WERI-Rb-1 (cell line): ENCODE data around the gene MRNIP.

Experiments
- DNase-seq: peaks from one replicate; pipeline ENCODE4 v3.0.0-alpha.2; 2020
- H3K27ac ChIP-seq: fragments of 250-450 bp; sonication (Bioruptor Pico); 2 replicates; pipeline ENCODE4 v1.5.1; 2020; ENCODE audit warnings: mild to moderate bottlenecking, moderate library complexity
- H3K27me3 ChIP-seq: fragments of 250-450 bp; sonication (Bioruptor Pico); 2 replicates; pipeline ENCODE4 v1.5.1; 2021; ENCODE audit warnings: mild to moderate bottlenecking, low read depth, moderate library complexity; ENCODE audit not compliant: insufficient read depth, severe bottlenecking
- H3K36me3 ChIP-seq: fragments of 250-450 bp; sonication (Bioruptor Pico); 2 replicates; pipeline ENCODE4 v1.5.1; 2020; ENCODE audit warnings: mild to moderate bottlenecking, moderate library complexity
- H3K4me3 ChIP-seq: 2 replicates; pipeline ENCODE4 v1.5.1; 2011; ENCODE audit warnings: low read depth, mild to moderate bottlenecking, control low read depth, low read length
- H3K9me3 ChIP-seq: fragments of 250-450 bp; sonication (Bioruptor Pico); 2 replicates; pipeline ENCODE4 v1.5.1; 2021; ENCODE audit warnings: mild to moderate bottlenecking, moderate library complexity; ENCODE audit not compliant: severe bottlenecking
- TF ChIP-seq, protein P1 (sequence below): IDR thresholded peaks from 2 replicates; pipeline ENCODE4 v1.5.1; 2011; ENCODE audit warnings: low read depth, mild to moderate bottlenecking, control low read depth, inconsistent platforms, low read length

Gene MRNIP

DNA sequence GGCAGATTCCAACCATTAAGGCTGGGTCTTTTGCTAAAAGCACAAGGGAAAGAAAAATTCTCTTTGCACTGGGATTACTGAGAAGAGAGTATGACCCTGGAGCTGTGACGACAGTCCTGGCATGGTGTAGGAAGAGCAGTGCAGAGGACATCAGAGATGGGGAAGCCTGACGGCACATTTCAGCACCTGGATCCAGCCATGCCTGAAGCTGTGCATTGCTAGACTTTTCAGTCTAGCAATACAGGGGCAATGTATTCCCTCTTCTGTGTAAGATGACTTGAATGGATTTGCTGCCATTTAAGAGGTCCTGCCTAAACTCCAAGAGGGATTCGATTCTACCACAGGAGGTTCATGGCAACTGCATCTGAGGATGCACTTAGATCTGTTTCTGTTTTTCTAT is 12.3 kb upstream of the MRNIP start:
- TF ChIP-seq, protein P1, sequence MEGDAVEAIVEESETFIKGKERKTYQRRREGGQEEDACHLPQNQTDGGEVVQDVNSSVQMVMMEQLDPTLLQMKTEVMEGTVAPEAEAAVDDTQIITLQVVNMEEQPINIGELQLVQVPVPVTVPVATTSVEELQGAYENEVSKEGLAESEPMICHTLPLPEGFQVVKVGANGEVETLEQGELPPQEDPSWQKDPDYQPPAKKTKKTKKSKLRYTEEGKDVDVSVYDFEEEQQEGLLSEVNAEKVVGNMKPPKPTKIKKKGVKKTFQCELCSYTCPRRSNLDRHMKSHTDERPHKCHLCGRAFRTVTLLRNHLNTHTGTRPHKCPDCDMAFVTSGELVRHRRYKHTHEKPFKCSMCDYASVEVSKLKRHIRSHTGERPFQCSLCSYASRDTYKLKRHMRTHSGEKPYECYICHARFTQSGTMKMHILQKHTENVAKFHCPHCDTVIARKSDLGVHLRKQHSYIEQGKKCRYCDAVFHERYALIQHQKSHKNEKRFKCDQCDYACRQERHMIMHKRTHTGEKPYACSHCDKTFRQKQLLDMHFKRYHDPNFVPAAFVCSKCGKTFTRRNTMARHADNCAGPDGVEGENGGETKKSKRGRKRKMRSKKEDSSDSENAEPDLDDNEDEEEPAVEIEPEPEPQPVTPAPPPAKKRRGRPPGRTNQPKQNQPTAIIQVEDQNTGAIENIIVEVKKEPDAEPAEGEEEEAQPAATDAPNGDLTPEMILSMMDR, result no peak
- Histone ChIP-seq H3K4me3 (no peak overlapping the region), H3K27ac (no peak overlapping the region), H3K36me3 (peaks cover 4% of the 10 kb centered on the region; the same call in 1 of the 2 replicates), H3K27me3 (no peaks in the 10 kb centered on the region), H3K9me3 (no peaks in the 10 kb centered on the region)
- no peak for DNase-seq

DNA sequence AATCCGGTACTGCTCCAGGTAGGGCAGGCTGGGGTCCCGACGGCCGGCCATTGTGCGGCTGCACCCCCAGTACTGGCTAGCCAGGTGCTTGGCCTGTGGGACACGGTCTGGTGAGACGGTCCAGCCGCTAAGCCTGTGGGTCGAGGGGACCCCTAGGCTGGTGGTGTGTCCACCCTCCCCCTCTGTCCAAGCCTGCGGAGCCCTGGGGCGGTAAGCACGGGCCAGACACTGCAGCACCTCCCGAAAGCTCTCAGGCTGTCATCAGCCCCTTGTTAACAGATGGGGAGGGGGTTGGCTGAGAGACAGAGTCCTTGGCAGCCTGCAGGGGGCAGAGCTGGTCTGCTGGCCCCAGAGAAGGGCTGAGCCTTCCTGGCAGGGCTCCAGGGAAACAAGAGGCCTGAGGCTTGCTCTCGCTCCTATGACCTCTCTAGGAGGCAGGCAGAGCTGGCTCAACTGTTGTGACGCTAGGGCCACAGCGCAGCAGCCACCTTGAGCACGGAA is 11.8 kb upstream of the MRNIP start:
- Histone ChIP-seq H3K36me3 (peaks cover 4% of the 10 kb centered on the region; the same call in 1 of the 2 replicates), H3K4me3 (no peak overlapping the region), H3K27ac (no peak overlapping the region), H3K27me3 (no peaks in the 10 kb centered on the region), H3K9me3 (no peaks in the 10 kb centered on the region)
- TF ChIP-seq, protein P1, result no peak
- peak; percentile 45 for DNase-seq

DNA sequence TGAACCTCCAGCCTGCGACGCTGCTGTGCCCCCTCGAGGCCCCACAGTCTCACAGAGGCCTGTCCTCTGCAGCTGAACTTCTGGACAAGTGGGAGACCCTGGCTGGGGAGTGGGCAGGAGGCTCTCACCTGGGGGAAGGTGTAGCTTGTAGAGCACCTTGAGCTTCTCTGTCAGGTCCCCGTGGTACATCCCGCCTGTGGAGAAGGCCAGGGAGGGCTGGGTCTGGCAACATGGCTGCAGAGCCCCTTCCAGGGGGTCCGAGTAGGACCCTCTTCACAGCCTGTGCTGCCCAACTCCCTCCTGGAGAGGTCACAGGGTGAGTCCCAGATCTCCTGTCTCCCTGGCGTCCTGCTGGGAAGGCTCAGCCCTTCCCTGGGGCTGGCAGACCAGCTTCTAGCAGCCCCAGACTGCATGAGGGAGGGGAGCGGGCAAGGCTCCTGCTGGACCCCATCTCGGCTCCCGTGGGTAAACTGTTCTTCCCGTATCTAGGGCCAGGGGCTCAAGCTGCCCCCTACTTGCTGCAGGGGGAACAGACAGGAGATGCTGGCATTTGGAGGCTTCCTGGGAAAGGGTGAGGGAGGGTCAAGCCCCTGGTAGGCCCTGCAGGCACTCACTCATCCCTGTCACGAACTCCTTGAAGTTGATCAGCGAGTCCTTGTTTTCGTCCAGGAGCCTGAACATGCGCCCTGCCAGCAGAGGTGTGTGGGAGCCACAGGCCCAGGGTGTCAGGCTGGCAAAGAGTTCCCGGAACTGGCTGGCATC is 11.2 kb upstream of the MRNIP start:
- no peaks in the 10 kb centered on the region for H3K27me3 ChIP-seq
- TF ChIP-seq, protein P1, result no peak
- no peaks in the 10 kb centered on the region for H3K9me3 ChIP-seq
- DNase-seq, result no peak
- peaks cover 4% of the 10 kb centered on the region; the same call in 1 of the 2 replicates for H3K36me3 ChIP-seq
- H3K27ac ChIP-seq, result no peak overlapping the region
- H3K4me3 ChIP-seq, result no peak overlapping the region

DNA sequence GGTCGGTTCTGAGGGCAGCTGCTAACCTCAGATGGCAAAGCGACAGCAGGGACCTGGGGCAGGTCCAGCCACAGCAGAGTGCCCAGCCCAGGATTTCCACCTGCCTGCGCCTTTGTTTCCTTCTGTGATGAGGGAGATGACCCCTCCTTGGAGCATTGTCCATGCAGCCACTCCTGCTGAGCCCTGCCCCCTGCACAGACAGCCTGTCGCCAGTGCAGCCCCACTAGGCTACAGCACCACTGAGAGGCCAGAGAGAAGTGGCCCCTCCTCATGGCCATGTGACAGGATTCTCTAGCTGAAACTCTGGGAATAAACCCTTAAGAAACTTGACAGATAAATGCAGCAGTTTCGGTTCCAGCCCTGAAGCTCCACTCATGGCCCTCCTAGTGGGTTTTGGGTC is 10.5 kb upstream of the MRNIP start:
- no peak overlapping the region for H3K4me3 ChIP-seq
- DNase-seq, result no peak
- H3K36me3 ChIP-seq, result peaks cover 4% of the 10 kb centered on the region; the same call in 1 of the 2 replicates
- no peaks in the 10 kb centered on the region for H3K9me3 ChIP-seq
- H3K27ac ChIP-seq, result no peak overlapping the region
- H3K27me3 ChIP-seq, result no peaks in the 10 kb centered on the region
- TF ChIP-seq, protein P1, result no peak

DNA sequence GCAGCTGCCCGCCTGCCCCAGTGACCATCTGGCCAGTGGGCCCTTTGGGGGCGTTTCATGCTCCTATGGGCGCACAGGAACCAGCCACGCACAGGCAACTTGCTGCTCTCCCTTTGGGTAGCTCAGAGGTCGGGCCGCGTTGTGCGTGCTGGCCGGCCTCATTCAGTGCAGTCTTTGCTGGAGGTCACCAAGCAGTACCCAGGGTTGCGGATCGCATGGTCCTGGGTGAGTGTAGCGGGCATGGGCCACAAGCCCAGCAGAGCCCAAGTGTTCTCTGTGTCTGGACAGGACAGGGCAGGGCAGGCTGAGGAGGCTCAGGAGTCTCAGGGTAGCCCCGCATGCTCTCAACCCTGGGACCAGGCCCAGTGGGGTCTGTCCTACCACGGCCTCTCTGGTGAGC is 9.9 kb upstream of the MRNIP start:
- H3K36me3 ChIP-seq, result peaks cover 4% of the 10 kb centered on the region; the same call in 1 of the 2 replicates
- no peak overlapping the region for H3K27ac ChIP-seq
- TF ChIP-seq, protein P1, result no peak
- H3K27me3 ChIP-seq, result no peaks in the 10 kb centered on the region
- no peak for DNase-seq
- H3K9me3 ChIP-seq, result no peaks in the 10 kb centered on the region
- no peak overlapping the region for H3K4me3 ChIP-seq
